ENCODE results near the gene CCT2. TPM values are rescaled to one million over a fixed set of nuclear protein-coding genes. Genes with fewer than 3 reads are reported as not detected.

CCT2 gene
- total and polyA plus RNA-seq, 10 of the 15 experiments (the other 5 are each of a cell fraction or from before 2014, with no cell fraction given), result 242 to 418 (median 348) TPM

DNA sequence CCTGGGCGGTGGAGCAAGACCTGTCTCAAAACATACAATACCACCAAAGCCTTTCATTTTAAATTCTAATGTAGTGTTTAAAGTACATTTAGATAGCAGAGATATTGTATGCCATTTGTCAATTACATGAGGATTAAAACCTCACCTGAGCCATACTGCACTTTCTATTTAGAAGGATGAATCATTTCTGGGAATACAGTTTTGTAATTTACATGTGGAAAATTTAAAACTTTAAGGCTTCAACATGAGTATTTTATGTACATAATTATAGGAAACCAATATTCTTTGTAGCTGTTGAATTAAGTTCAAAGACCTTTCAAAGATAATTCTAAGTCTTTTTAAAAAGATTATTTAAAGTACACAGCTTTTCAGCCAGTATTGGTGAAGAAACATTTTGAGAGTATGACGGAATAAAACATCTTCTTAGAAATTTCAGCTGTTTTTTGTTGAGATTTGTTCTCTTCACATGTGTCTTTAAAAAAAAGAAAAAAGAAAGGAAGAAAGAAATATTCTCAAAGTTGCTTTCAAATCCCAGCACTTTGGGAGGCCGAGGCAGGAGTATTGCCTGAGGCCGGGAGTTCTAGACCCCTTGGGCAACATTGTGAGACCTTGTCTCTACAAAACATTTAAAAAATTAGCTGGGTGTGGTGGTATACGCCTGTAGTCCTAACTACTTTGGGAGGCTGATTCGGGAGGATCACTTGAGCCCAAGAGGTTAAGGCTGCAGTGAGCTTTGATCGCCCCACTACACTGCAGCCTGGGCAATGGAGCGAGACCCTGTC lies 34.5 kb upstream of the CCT2 start:
- CTCF ChIA-PET, result interaction anchor here (1.7 to 3.8 kb wide), 2 partner anchors 12 to 20 kb away, joined by 4 to 19 read pairs; no protein-coding TSS in a partner anchor
- 88% methylated on average over 8 of the region's 8 CpGs for WGBS (ENCODE audit: insufficient coverage, insufficient replicate concordance, low lambda C conversion rate, missing lambda C conversion rate)
- Histone ChIP-seq H3K9ac (ENCODE audit: control insufficient read depth, insufficient read depth, low read length) (no peak overlapping the region), H3K36me3 (ENCODE audit: control insufficient read depth in 2 of 2, insufficient read depth in 2 of 2, low read length in 1 of 2) (no peaks in the 10 kb centered on the region), H3K4me1 (ENCODE audit: control insufficient read depth, insufficient read depth, low read length) (no peaks in the 10 kb centered on the region), H4K20me1 (ENCODE audit: control insufficient read depth, insufficient read depth) (no peaks in the 10 kb centered on the region), H3K27me3 (replicated peaks in 1 of 2; ENCODE audit: control insufficient read depth in 2 of 2, insufficient read depth in 2 of 2, low read length in 1 of 2) (no peaks in the 10 kb centered on the region), H3K27ac (ENCODE audit: control insufficient read depth, insufficient read depth) (no peak overlapping the region), H3K4me2 (ENCODE audit: control insufficient read depth, insufficient read depth) (no peak overlapping the region), H3K79me2 (ENCODE audit: control insufficient read depth, insufficient read depth, low read length) (no peaks in the 10 kb centered on the region), H3K4me3 (no peak overlapping the region), H3K9me3 (replicated peaks; ENCODE audit: control insufficient read depth, insufficient read depth, low read length) (no peaks in the 10 kb centered on the region), H2AFZ (ENCODE audit: control insufficient read depth, low read depth, low read length) (no peak overlapping the region)
- intact Hi-C loops (cut with micrococcal nuclease; ENCODE audit: unreplicated experiment) (no loop called here), in situ Hi-C loops (cut with MboI) (no loop called here)
- RAD21 ChIA-PET (ENCODE audit: unreplicated experiment), result no interaction called here
- DNase-seq (ENCODE audit: low read depth, low spot score), result no peak
- BruUV-seq (replicated peaks), result no TSS peak
- FAIRE-seq, result no peak
- no peak for ATAC-seq
- no peak for TF ChIP-seq IKZF1 (conservative IDR thresholded peaks at IDR 0.05)
- POLR2A ChIA-PET, result no interaction called here
- SMC1A ChIA-PET (ENCODE audit: uncharacterized antibody, unreplicated experiment), result interaction anchor here (0.8 to 4.5 kb wide), 3 partner anchors 19 to 101 kb away, joined by 3 to 24 read pairs (median 3); no protein-coding TSS in a partner anchor

DNA sequence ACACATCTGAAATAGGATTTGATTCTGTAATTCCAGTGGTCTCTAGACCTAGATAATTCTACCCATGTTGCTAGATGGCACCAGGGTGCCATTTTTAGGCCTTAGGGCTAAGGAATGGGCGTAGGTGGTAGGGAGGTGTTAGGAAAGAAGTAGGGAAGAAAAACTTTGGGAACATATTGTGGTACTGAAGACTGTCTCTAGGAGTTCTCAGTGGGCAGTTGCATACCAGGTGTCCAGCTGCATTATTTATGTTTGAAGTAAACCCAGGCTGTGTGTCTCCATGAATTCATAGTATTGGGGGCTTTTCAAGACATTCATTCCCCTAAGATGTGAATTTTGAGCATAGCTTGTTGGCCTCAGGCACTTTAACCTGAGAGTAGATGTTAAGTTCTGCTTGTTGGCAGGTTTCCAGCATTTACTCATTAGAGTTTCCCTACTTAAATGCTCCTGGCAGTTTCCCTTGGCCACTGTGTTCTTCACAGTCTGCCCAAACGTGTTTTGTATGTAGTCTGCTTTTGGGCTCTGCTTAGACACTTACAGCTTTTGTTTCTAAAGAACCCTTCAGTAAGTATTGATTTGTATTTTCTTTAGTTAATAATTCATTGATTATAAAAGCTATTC lies 31.5 kb upstream of the CCT2 start:
- CTCF ChIA-PET, result interaction anchor here (0.6 to 2.4 kb wide), 5 partner anchors 10 to 196 kb away, joined by 3 to 20 read pairs (median 4); no protein-coding TSS in a partner anchor
- H2AFZ ChIP-seq (ENCODE audit: control insufficient read depth, low read depth, low read length), result no peak overlapping the region
- POLR2A ChIA-PET, result interaction anchor here (1.1 kb wide), 1 partner anchor 9 kb away, joined by 3 read pairs; no protein-coding TSS in a partner anchor
- no peak overlapping the region for H3K4me3 ChIP-seq
- H3K9me3 ChIP-seq (replicated peaks; ENCODE audit: control insufficient read depth, insufficient read depth, low read length), result no peaks in the 10 kb centered on the region
- no peak for ATAC-seq
- RAD21 ChIA-PET (ENCODE audit: unreplicated experiment), result no interaction called here
- no peak overlapping the region for H3K27ac ChIP-seq (ENCODE audit: control insufficient read depth, insufficient read depth)
- SMC1A ChIA-PET (ENCODE audit: uncharacterized antibody, unreplicated experiment), result interaction anchor here (0.5 to 2.2 kb wide), 5 partner anchors 9 to 91 kb away, joined by 3 to 6 read pairs (median 4); no protein-coding TSS in a partner anchor
- no peaks in the 10 kb centered on the region for H3K27me3 ChIP-seq (replicated peaks in 1 of 2; ENCODE audit: control insufficient read depth in 2 of 2, insufficient read depth in 2 of 2, low read length in 1 of 2)
- DNase-seq (ENCODE audit: low read depth, low spot score), result no peak
- BruUV-seq (replicated peaks), result no TSS peak
- H3K4me1 ChIP-seq (ENCODE audit: control insufficient read depth, insufficient read depth, low read length), result no peaks in the 10 kb centered on the region
- H3K9ac ChIP-seq (ENCODE audit: control insufficient read depth, insufficient read depth, low read length), result no peak overlapping the region
- FAIRE-seq, result no peak
- H4K20me1 ChIP-seq (ENCODE audit: control insufficient read depth, insufficient read depth), result no peaks in the 10 kb centered on the region
- TF ChIP-seq, protein P1, sequence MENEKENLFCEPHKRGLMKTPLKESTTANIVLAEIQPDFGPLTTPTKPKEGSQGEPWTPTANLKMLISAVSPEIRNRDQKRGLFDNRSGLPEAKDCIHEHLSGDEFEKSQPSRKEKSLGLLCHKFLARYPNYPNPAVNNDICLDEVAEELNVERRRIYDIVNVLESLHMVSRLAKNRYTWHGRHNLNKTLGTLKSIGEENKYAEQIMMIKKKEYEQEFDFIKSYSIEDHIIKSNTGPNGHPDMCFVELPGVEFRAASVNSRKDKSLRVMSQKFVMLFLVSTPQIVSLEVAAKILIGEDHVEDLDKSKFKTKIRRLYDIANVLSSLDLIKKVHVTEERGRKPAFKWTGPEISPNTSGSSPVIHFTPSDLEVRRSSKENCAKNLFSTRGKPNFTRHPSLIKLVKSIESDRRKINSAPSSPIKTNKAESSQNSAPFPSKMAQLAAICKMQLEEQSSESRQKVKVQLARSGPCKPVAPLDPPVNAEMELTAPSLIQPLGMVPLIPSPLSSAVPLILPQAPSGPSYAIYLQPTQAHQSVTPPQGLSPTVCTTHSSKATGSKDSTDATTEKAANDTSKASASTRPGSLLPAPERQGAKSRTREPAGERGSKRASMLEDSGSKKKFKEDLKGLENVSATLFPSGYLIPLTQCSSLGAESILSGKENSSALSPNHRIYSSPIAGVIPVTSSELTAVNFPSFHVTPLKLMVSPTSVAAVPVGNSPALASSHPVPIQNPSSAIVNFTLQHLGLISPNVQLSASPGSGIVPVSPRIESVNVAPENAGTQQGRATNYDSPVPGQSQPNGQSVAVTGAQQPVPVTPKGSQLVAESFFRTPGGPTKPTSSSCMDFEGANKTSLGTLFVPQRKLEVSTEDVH (IDR thresholded peaks at IDR 0.05; ENCODE audit: low read depth, partially characterized antibody), result no peak
- TF ChIP-seq, protein P2, sequence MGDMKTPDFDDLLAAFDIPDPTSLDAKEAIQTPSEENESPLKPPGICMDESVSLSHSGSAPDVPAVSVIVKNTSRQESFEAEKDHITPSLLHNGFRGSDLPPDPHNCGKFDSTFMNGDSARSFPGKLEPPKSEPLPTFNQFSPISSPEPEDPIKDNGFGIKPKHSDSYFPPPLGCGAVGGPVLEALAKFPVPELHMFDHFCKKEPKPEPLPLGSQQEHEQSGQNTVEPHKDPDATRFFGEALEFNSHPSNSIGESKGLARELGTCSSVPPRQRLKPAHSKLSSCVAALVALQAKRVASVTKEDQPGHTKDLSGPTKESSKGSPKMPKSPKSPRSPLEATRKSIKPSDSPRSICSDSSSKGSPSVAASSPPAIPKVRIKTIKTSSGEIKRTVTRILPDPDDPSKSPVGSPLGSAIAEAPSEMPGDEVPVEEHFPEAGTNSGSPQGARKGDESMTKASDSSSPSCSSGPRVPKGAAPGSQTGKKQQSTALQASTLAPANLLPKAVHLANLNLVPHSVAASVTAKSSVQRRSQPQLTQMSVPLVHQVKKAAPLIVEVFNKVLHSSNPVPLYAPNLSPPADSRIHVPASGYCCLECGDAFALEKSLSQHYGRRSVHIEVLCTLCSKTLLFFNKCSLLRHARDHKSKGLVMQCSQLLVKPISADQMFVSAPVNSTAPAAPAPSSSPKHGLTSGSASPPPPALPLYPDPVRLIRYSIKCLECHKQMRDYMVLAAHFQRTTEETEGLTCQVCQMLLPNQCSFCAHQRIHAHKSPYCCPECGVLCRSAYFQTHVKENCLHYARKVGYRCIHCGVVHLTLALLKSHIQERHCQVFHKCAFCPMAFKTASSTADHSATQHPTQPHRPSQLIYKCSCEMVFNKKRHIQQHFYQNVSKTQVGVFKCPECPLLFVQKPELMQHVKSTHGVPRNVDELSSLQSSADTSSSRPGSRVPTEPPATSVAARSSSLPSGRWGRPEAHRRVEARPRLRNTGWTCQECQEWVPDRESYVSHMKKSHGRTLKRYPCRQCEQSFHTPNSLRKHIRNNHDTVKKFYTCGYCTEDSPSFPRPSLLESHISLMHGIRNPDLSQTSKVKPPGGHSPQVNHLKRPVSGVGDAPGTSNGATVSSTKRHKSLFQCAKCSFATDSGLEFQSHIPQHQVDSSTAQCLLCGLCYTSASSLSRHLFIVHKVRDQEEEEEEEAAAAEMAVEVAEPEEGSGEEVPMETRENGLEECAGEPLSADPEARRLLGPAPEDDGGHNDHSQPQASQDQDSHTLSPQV (IDR thresholded peaks at IDR 0.05), result no peak
- in situ Hi-C loops (cut with MboI), result no loop called here
- intact Hi-C loops (cut with micrococcal nuclease; ENCODE audit: unreplicated experiment), result no loop called here
- H3K79me2 ChIP-seq (ENCODE audit: control insufficient read depth, insufficient read depth, low read length), result no peaks in the 10 kb centered on the region
- H3K36me3 ChIP-seq (ENCODE audit: control insufficient read depth in 2 of 2, insufficient read depth in 2 of 2, low read length in 1 of 2), result no peaks in the 10 kb centered on the region
- H3K4me2 ChIP-seq (ENCODE audit: control insufficient read depth, insufficient read depth), result no peak overlapping the region
- WGBS (ENCODE audit: insufficient coverage, insufficient replicate concordance, low lambda C conversion rate, missing lambda C conversion rate), result 43% methylated on average over 2 of the region's 2 CpGs
